Activated T-cell treated with anti-CD3 and anti-CD28 coated beads, Interleukin-2, amount 50 U/mL, for 48 hours (primary cell): Measurements from ENCODE around the gene GRB7.
"Not testable (repeated sequence)": the region's sequence is repeated elsewhere in the genome, so short reads cannot be mapped to it uniquely, and the experiment has no call there.

Experiments used
- DNase-seq, 2 experiments: peaks; one replicate each; pipeline ENCODE4 v3.0.0-alpha.2; 2020

Gene GRB7

DNA sequence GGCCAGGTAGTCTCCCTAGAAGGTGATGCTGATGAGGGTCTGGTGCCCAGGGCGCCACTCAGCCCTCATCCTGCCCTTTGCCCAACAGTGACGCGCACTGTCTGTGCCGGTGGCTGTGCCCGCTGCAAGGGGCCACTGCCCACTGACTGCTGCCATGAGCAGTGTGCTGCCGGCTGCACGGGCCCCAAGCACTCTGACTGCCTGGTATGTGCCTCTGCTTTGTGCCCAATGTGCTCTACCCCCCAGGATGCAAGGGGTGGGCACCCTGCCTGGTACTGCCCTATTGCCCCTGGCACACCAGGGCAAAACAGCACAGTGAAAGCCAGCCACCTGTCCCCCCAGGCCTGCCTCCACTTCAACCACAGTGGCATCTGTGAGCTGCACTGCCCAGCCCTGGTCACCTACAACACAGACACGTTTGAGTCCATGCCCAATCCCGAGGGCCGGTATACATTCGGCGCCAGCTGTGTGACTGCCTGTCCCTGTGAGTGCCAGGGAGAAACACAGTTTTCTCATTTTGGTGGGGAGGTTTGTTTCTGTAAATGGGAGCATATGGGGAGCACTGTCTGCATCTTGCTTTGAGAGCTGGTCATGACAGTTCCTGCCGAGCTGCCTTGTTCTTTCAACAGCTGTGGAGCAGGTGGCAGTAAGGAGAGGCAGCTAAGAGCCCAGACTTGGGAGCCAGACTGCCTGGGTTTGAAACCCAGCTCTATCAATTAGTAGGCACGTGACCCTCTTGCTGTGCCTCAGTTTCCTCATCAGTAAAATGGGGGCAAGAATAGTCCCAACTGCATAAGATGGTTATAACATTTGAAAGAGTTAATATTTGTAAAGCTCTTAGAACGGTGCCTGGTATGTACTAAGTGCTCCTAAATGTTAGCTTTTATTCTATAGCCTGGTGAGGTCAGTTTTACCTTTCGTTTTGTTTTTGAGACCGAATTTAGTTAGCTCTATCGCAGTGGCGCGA is 27.5 kb upstream of the GRB7 start:
- no peak for DNase-seq

GRCh38 chr17:39711071-39711470 is 26.7 kb upstream of the GRB7 start:
- not testable (repeated sequence) for DNase-seq

DNA sequence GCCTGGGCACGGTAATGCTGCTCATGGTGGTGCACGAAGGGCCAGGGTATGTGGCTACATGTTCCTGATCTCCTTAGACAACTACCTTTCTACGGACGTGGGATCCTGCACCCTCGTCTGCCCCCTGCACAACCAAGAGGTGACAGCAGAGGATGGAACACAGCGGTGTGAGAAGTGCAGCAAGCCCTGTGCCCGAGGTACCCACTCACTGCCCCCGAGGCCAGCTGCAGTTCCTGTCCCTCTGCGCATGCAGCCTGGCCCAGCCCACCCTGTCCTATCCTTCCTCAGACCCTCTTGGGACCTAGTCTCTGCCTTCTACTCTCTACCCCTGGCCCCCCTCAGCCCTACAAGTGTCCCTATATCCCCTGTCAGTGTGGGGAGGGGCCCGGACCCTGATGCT is 25.9 kb upstream of the GRB7 start:
- DNase-seq = no peak

DNA sequence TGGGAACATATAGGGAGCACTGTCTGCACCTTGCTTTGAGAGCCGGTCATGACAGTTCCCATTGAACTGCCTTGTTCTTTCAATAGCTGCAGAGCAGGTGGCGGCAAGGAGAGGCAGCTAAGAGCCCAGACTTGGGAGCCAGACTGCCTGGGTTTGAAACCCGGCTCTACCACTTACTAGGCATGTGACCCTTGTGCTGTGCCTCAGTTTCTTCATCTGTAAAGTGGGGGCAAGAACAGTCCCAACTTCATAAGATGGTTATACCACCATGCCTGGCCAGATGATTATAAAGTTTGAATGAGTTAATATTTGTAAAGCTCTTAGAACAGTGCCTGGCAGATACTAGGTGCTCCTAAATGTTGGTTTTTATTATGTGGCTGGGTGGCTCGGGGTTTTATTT is 23.5 kb upstream of the GRB7 start:
- no peak for DNase-seq

DNA sequence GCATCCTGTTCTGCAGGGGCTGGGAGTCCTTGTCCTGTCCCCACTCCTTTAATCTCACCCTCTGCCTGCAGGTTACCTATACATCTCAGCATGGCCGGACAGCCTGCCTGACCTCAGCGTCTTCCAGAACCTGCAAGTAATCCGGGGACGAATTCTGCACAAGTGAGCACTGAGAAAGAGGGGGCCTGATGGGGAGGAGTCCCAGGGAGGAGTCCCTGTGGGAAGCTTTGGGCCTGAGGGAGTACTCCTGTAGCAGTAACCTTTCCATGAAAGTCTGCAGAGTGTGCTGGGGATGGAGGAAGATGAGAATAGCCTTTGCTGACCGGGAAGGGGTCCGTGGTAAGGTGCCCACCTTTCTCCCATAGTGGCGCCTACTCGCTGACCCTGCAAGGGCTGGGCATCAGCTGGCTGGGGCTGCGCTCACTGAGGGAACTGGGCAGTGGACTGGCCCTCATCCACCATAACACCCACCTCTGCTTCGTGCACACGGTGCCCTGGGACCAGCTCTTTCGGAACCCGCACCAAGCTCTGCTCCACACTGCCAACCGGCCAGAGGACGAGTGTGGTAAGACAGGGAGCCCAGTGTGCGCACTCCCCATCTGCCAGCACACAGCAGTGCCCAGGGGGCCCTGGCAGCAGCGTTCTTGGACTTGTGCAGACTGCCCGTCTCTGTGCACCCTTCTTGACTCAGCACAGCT is 22.2 kb upstream of the GRB7 start:
- DNase-seq = no peak

DNA sequence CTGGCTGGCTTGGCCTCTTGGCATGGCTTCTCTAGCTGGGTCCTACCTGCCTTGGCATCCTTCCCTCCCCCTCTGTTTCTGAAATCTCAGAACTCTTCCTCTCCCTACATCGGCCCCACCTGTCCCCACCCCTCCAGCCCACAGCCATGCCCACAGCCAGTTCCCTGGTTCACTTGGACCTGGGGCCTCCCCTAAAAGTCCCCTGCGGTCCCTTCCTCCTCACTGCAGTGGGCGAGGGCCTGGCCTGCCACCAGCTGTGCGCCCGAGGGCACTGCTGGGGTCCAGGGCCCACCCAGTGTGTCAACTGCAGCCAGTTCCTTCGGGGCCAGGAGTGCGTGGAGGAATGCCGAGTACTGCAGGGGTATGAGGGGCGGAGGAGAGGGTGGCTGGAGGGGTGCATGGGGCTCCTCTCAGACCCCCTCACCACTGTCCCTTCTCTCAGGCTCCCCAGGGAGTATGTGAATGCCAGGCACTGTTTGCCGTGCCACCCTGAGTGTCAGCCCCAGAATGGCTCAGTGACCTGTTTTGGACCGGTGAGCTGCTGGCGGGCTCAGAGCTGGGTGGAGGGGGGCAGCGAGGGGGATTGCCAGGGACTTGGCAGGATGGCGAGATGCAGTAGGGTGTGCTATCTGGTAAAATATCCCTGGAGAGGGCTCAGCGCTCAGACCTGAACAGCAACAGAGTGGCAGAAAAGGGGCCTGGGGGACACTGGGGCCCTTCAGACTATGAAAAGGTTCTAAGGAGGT is 21.5 kb upstream of the GRB7 start:
- no peak for DNase-seq

GRCh38 chr17:39716879-39717536 is 20.7 kb upstream of the GRB7 start:
- no peak for DNase-seq

DNA sequence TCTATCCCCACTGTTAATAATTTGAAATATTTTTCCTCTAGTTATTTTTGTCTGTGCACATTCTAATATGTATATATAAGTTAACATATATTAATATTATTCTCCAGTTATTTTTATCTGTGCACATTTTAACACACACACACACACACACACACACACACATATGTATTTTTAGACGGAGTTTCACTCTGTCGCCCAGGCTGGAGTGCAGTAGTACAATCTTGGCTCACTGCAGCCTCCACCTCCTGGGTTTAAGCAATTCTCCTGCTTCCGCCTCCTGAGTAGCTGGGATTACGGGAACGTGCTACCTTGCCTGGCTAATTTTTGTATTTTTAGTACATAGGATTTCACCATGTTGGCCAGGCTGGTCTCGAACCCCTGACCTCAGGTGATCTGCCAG is 20.1 kb upstream of the GRB7 start:
- DNase-seq = no peak

DNA sequence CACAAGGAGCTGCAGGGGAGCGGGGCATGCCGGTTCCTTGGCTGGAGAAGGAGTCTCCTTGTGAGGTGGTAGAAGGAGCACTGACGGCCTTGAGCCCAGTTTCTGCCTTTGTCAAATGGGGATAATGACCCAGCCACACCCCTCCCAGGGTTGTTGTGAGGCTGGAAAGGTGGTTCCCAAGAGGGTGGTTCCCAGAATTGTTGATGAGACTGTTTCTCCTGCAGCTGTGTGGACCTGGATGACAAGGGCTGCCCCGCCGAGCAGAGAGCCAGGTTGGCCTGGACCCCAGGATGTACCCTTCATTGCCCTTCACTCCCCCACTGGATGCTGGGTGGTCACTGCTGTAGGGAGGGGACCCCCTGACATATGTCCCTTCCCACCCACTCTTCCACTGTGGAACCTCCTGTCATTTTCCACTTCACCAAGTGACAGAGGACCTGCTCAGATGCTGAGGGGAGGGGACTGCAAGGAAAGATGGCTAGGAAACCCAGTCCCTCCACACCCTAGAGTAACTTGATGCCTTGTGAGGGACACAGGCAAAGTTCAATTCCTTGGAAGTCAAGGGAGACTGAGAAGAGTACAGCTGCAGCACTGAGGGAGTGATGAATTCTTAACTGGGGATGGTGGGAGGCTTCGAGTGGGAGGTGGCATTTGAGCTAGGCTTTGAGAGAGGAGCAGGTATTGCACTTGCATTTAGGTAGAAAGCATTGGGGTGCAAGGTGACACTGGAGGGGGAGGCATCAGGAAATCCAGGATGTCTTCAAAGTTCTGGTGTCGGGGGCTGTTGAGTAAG is 18.0 kb upstream of the GRB7 start:
- no peak for DNase-seq

- DNase-seq = no peak
These were observed 15.6 kb upstream of the GRB7 start for GRCh38 chr17:39722104-39722503.

DNA sequence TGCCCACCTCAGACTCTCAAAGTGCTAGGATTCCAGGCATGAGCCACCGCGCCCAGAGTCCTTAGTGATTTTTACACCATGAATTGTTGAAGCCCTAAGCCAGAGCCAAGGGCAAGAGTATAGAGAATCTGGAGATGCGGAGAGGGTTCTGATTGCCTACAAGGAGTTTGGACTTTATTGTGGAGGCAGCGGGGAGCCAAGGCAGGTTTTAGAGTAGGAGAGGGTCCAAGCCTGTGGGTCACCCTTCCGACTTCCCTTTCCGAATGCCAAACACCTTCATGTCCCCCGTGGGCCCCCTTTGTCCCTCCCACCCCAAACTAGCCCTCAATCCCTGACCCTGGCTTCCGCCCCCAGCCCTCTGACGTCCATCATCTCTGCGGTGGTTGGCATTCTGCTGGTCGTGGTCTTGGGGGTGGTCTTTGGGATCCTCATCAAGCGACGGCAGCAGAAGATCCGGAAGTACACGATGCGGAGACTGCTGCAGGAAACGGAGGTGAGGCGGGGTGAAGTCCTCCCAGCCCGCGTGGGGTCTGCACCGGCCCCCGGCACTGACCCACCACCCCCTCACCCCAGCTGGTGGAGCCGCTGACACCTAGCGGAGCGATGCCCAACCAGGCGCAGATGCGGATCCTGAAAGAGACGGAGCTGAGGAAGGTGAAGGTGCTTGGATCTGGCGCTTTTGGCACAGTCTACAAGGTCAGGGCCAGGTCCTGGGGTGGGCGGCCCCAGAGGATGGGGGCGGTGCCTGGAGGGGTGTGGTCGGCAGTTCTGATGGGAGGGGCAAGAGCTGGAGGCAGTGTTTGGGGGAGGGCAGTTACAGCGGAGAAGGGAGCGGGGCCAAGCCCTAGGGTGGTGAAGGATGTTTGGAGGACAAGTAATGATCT is 14.5 kb upstream of the GRB7 start:
- DNase-seq = peak; percentile 47 to 50

DNA sequence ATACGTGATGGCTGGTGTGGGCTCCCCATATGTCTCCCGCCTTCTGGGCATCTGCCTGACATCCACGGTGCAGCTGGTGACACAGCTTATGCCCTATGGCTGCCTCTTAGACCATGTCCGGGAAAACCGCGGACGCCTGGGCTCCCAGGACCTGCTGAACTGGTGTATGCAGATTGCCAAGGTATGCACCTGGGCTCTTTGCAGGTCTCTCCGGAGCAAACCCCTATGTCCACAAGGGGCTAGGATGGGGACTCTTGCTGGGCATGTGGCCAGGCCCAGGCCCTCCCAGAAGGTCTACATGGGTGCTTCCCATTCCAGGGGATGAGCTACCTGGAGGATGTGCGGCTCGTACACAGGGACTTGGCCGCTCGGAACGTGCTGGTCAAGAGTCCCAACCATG is 13.0 kb upstream of the GRB7 start:
- DNase-seq = no peak

DNA sequence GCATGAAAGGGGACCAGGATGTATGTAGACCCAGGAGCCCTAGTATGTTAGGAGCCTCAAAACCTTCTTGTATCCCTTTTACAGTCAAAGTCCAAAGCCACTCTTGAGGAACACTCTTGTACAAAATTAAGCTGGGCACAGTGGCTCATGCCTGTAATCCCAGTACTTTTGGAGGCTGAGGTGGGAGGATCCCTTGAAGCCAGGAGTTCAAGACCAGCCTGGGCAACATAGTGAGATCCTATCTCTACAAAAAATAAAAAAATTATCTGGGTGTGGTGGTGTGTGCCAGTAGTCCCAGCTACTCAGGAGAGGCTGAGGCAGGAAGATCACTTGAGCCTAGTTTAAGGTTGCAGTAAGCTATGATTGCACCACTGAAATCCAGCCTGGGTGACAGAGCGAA is 11.8 kb upstream of the GRB7 start:
- DNase-seq = not testable (repeated sequence)

GRCh38 chr17:39726617-39727016 is 11.1 kb upstream of the GRB7 start:
- no peak for DNase-seq

DNA sequence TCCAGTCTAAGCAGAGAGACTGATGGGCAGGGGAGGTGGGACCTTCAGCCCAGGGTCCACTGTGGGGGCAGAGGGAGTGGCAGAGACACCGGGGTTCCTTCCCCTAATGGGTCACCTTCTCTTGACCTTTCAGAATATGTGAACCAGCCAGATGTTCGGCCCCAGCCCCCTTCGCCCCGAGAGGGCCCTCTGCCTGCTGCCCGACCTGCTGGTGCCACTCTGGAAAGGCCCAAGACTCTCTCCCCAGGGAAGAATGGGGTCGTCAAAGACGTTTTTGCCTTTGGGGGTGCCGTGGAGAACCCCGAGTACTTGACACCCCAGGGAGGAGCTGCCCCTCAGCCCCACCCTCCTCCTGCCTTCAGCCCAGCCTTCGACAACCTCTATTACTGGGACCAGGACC is 10.2 kb upstream of the GRB7 start:
- no peak for DNase-seq

DNA sequence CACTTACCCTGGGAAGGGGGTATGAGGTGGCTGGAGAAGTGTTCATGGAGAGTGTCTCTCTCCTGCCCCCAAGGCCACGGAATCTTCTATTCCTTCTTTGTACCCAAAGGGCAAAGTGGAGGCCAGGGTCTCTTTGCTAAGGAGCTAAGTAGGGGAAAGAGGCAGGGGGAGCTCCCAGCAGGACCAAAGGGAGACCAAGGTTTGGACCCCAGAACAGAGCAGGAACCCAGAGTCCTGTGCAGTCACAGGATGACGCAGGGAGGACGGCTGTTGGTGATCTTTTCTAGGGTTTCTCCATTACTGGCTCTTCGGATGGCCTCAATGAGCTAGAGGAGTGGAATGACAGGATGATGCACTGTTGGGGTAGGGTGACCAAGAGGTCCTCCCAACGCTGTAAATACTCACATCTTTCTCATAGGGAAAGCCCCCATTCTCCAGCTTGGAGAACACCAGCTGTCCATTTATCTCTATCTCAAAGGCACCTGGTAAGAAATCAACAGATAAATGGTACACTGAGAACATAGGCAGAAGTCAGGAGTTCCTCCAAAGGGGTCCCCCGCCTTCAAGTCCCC is 8.4 kb upstream of the GRB7 start:
- no peak for DNase-seq

GRCh38 chr17:39730095-39730921 is 7.4 kb upstream of the GRB7 start, which contains the start of gene MIEN1:
Gene MIEN1, minus strand, starts transcription at chr17:39730532. Its CDS starts 37 bp downstream, at chr17:39730495.
- peak; percentile 98 for DNase-seq

GRCh38 chr17:39732586-39732985 is 5.2 kb upstream of the GRB7 start:
- DNase-seq = no peak

GRCh38 chr17:39735882-39736281 is 1.9 kb upstream of the GRB7 start:
- DNase-seq = no peak
